Measurements from ENCODE around the gene FZD10. TPM values are rescaled to one million over a fixed set of nuclear protein-coding genes. Genes with fewer than 3 reads are reported as not detected.

The FZD10 gene
- total and polyA plus RNA-seq, 2 of the 8 experiments (the other 6 are each of a cell fraction or from before 2014, with no cell fraction given) = 0.11 to 0.60 TPM

DNA sequence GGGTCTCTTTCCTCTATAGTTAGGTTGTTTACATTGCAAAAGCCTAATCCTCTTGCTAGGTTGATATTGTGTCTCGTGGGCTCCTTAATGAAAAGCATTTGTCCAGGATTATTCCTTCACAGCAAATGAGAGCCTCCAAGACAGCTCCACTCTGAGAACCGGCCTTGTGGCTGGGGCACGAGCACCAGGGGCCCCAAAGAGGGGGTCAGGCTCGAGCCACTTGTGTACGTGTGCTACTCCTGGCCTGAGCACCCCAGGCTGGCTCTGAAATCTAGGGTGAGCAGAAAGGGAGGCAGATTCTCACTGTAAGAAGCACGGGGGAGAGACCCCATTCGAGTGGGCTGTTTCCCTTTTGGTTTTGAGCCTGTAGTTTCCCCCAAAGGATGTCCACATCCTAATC is 45.0 kb upstream of the FZD10 start:
- H3K9ac ChIP-seq (replicated peaks in 1 of 4; ENCODE audit: extremely low read depth in 1 of 4, low read depth in 3 of 4, low read length in 3 of 4) = no peak overlapping the region
- no peaks in the 10 kb centered on the region for H3K9me3 ChIP-seq (ENCODE audit: insufficient read depth in 2 of 2, low read depth in 1 of 2, low read length in 1 of 2)
- H4K20me1 ChIP-seq (replicated peaks in 1 of 2; ENCODE audit: control insufficient read depth in 1 of 2, insufficient read depth in 2 of 2, low read length in 2 of 2) = no peaks in the 10 kb centered on the region
- H3K36me3 ChIP-seq (ENCODE audit: control insufficient read depth in 2 of 4, insufficient read depth in 4 of 4, low read length in 3 of 4) = no peaks in the 10 kb centered on the region
- no peak overlapping the region for H2BK20ac ChIP-seq (ENCODE audit: low read length)
- H2BK120ac ChIP-seq (replicated peaks; ENCODE audit: low read depth, low read length) = no peak overlapping the region
- CTCF ChIA-PET (ENCODE audit: partially characterized antibody) = interaction anchor here (1.2 to 1.8 kb wide), 4 partner anchors 9 to 149 kb away, joined by 3 to 6 read pairs (median 4); no protein-coding TSS in a partner anchor
- no peak overlapping the region for H3K4ac ChIP-seq (replicated peaks; ENCODE audit: insufficient read length, low read depth, low read length)
- H3K79me2 ChIP-seq (ENCODE audit: control insufficient read depth in 1 of 2, insufficient read depth in 2 of 2, low read length in 2 of 2) = no peaks in the 10 kb centered on the region
- no peaks in the 10 kb centered on the region for H3K79me1 ChIP-seq (ENCODE audit: low read depth, low read length)
- H3K4me2 ChIP-seq (ENCODE audit: insufficient read depth in 1 of 2, low read depth in 2 of 2, low read length in 2 of 2) = no peak overlapping the region
- H3K56ac ChIP-seq (replicated peaks; ENCODE audit: insufficient read length, low read depth, low read length) = no peak overlapping the region
- no peak overlapping the region for H4K8ac ChIP-seq (ENCODE audit: extremely low read depth, insufficient read depth, low read length)
- WGBS, 2 experiments (ENCODE audit: extremely low coverage in 1 of 2, insufficient coverage in 1 of 2, insufficient read length in 1 of 2, insufficient replicate concordance in 2 of 2, low coverage in 1 of 2, low lambda C conversion rate in 2 of 2, missing lambda C conversion rate in 1 of 2) = 91% methylated on average over 7 of the region's 7 CpGs; no CpG with 5 or more reads in 1 of the 2 experiments
- H3K23me2 ChIP-seq (ENCODE audit: low read depth, low read length) = no peaks in the 10 kb centered on the region
- H3K4me1 ChIP-seq (replicated peaks in 1 of 4; ENCODE audit: control insufficient read depth in 3 of 4, insufficient read depth in 4 of 4, low read length in 3 of 4) = peaks cover 0 to 4% (median 0%) of the 10 kb centered on the region in 4 experiments; a peak in 2 of 7 replicates
- no peak for TF ChIP-seq TCF12 (IDR thresholded peaks at IDR 0.05; ENCODE audit: low read depth, low read length)
- no peak for TF ChIP-seq KDM5A (IDR thresholded peaks at IDR 0.05; ENCODE audit: low read length)
- no peak for TF ChIP-seq EGR1 (IDR thresholded peaks at IDR 0.05; ENCODE audit: borderline replicate concordance, low read depth, low read length)
- no peak for TF ChIP-seq GTF2F1 (IDR thresholded peaks at IDR 0.05; ENCODE audit: borderline replicate concordance, low read depth, low read length)
- TF ChIP-seq RXRA (IDR thresholded peaks at IDR 0.05; ENCODE audit: insufficient read depth, low read depth, low read length) = no peak
- no peak for TF ChIP-seq CEBPB (IDR thresholded peaks at IDR 0.05; ENCODE audit: low read depth, low read length)
- H3K27ac ChIP-seq (ENCODE audit: low read depth, low read length) = no peak overlapping the region
- no peak overlapping the region for H4K91ac ChIP-seq (replicated peaks; ENCODE audit: insufficient read length, low read length)
- H2AFZ ChIP-seq (ENCODE audit: low read length) = no peak overlapping the region
- H3K23ac ChIP-seq (ENCODE audit: insufficient read length) = no peak overlapping the region
- no peak overlapping the region for H2BK12ac ChIP-seq (ENCODE audit: low read depth, low read length)
- no peak overlapping the region for H4K5ac ChIP-seq (ENCODE audit: insufficient read length, low read depth, low read length)
- no peak for FAIRE-seq
- H2BK15ac ChIP-seq (ENCODE audit: low read length) = no peak overlapping the region
- H2AK5ac ChIP-seq (ENCODE audit: low read depth, low read length) = no peak overlapping the region
- H3K18ac ChIP-seq (ENCODE audit: extremely low read depth, low read length) = no peak overlapping the region; the same call in 1 of the 2 replicates
- peaks cover 0 to 15% (median 3%) of the 10 kb centered on the region in 4 experiments; a peak in 2 of 7 replicates for H3K27me3 ChIP-seq (replicated peaks in 1 of 4; ENCODE audit: control insufficient read depth in 3 of 4, extremely low read depth in 1 of 4, insufficient read depth in 3 of 4, low read length in 3 of 4)
- DNase-seq (ENCODE audit: low read depth in 1 of 2, low spot score in 2 of 2) = no peak
- no peak overlapping the region for H2BK5ac ChIP-seq (ENCODE audit: low read depth, low read length)
- POLR2A ChIA-PET (ENCODE audit: partially characterized antibody) = no interaction called here
- no peak overlapping the region for H3K14ac ChIP-seq (ENCODE audit: insufficient read length)
- H3K4me3 ChIP-seq (ENCODE audit: extremely low read depth in 1 of 4, insufficient read depth in 2 of 4, low read depth in 3 of 4, low read length in 4 of 4) = no peak overlapping the region
